Loucy (cell line): ENCODE measurements around the gene RNPS1.
"Not testable (repeated sequence)": the region's sequence is repeated elsewhere in the genome, so short reads cannot be mapped to it uniquely, and the experiment has no call there.

Source experiments
- H2AFZ ChIP-seq: fragments of 200-600 bp; sonication (generic); 2 replicates; pipeline ENCODE4 v1.6.0; 2016; ENCODE audit warnings: antibody characterized with exemption, mild to moderate bottlenecking, low read length, moderate library complexity
- H3F3A ChIP-seq: fragments of 200-600 bp; 2 replicates; pipeline ENCODE4 v1.6.0; 2016; ENCODE audit warnings: antibody characterized with exemption, low read depth, mild to moderate bottlenecking
- H3K27me3 ChIP-seq: fragments of 200-600 bp; sonication (generic); 2 replicates; pipeline ENCODE4 v1.6.1; 2014; ENCODE audit warnings: low read length, mild to moderate bottlenecking; ENCODE audit not compliant: insufficient read depth, poor library complexity, severe bottlenecking
- H3K36me3 ChIP-seq: fragments of 200-600 bp; sonication (generic); 2 replicates; pipeline ENCODE4 v1.6.1; 2016; ENCODE audit warnings: low read length; ENCODE audit not compliant: insufficient read depth
- H3K4me1 ChIP-seq: fragments of 200-600 bp; sonication (generic); 2 replicates; pipeline ENCODE4 v1.5.1; 2014; ENCODE audit warnings: low read length, mild to moderate bottlenecking; ENCODE audit not compliant: insufficient read depth, poor library complexity, severe bottlenecking
- H3K4me2 ChIP-seq: fragments of 200-600 bp; sonication (generic); 2 replicates; pipeline ENCODE4 v1.6.0; 2014; ENCODE audit warnings: antibody characterized with exemption, low read length, low read depth, mild to moderate bottlenecking; ENCODE audit not compliant: poor library complexity, severe bottlenecking
- H3K4me3 ChIP-seq: fragments of 200-600 bp; sonication (generic); 2 replicates; pipeline ENCODE4 v1.5.1; 2014; ENCODE audit warnings: low read length, mild to moderate bottlenecking, mixed read lengths; ENCODE audit not compliant: poor library complexity, severe bottlenecking
- H3K79me2 ChIP-seq: fragments of 200-600 bp; sonication (generic); 2 replicates; pipeline ENCODE4 v1.6.1; 2014; ENCODE audit warnings: low read length; ENCODE audit not compliant: insufficient read depth
- H3K9ac ChIP-seq: fragments of 200-600 bp; sonication (generic); 2 replicates; pipeline ENCODE4 v1.6.0; 2014; ENCODE audit warnings: mild to moderate bottlenecking, low read depth, low read length, moderate library complexity; ENCODE audit not compliant: poor library complexity, severe bottlenecking
- H3K9me2 ChIP-seq: fragments of 200-600 bp; sonication (generic); replicated peaks from 2 replicates; pipeline ENCODE4 v1.6.1; 2016; ENCODE audit warnings: low read depth, low read length, mixed read lengths
- H3K9me3 ChIP-seq: fragments of 200-600 bp; sonication (generic); 2 replicates; pipeline ENCODE4 v1.6.1; 2014; ENCODE audit warnings: mild to moderate bottlenecking, antibody characterized with exemption, low read length, low read depth; ENCODE audit not compliant: insufficient read depth
- H4K20me1 ChIP-seq: fragments of 200-600 bp; sonication (generic); 2 replicates; pipeline ENCODE4 v1.6.0; 2014; ENCODE audit warnings: antibody characterized with exemption, low read length, mild to moderate bottlenecking; ENCODE audit not compliant: insufficient read depth, poor library complexity, severe bottlenecking
- CTCF ChIP-seq: fragments of 200-600 bp; sonication (generic); conservative IDR thresholded peaks from 2 replicates; pipeline ENCODE4 v1.5.1; 2014; ENCODE audit warnings: mild to moderate bottlenecking, antibody characterized with exemption, low read length
- EZH2phosphoT487 ChIP-seq: fragments of 200-600 bp; IDR thresholded peaks from 2 replicates; pipeline ENCODE4 v1.6.1; 2018; ENCODE audit warnings: antibody characterized with exemption, mild to moderate bottlenecking, moderate library complexity, borderline replicate concordance

The RNPS1 gene

GRCh38 chr16:2243781-2244180 is 24.1 kb downstream of the RNPS1 start:
- no peaks in the 10 kb centered on the region for H3K9me3 ChIP-seq
- no peaks in the 10 kb centered on the region for H3K27me3 ChIP-seq
- H3K79me2 ChIP-seq, result no peaks in the 10 kb centered on the region
- no peak overlapping the region for H2AFZ ChIP-seq
- no peaks in the 10 kb centered on the region for H3K4me1 ChIP-seq
- no peaks in the 10 kb centered on the region for H3K36me3 ChIP-seq
- no peaks in the 10 kb centered on the region for H3F3A ChIP-seq
- no peaks in the 10 kb centered on the region for H4K20me1 ChIP-seq
- TF ChIP-seq EZH2phosphoT487 (no peak), CTCF (no peak)
- no peak overlapping the region for H3K4me2 ChIP-seq
- H3K9me2 ChIP-seq, result no peaks in the 10 kb centered on the region
- no peak overlapping the region for H3K4me3 ChIP-seq
- H3K9ac ChIP-seq, result no peak overlapping the region

- no peaks in the 10 kb centered on the region for H3K27me3 ChIP-seq
- H3K36me3 ChIP-seq, result no peaks in the 10 kb centered on the region
- no peak for TF ChIP-seq CTCF
- no peak for TF ChIP-seq EZH2phosphoT487
- H3K9me2 ChIP-seq, result no peaks in the 10 kb centered on the region
- no peaks in the 10 kb centered on the region for H3K79me2 ChIP-seq
- H3K9me3 ChIP-seq, result no peaks in the 10 kb centered on the region
- no peaks in the 10 kb centered on the region for H3K4me1 ChIP-seq
- no peak overlapping the region for H3K4me2 ChIP-seq
- H4K20me1 ChIP-seq, result no peaks in the 10 kb centered on the region
- no peaks in the 10 kb centered on the region for H3F3A ChIP-seq
- H2AFZ ChIP-seq, result no peak overlapping the region
- H3K9ac ChIP-seq, result no peak overlapping the region
- H3K4me3 ChIP-seq, result no peak overlapping the region
Measured at GRCh38 chr16:2243031-2243528, 24.8 kb downstream of the RNPS1 start.

GRCh38 chr16:2242598-2242997 is 25.3 kb downstream of the RNPS1 start:
- no peak overlapping the region for H2AFZ ChIP-seq
- H3K4me3 ChIP-seq, result no peak overlapping the region
- H3K79me2 ChIP-seq, result no peaks in the 10 kb centered on the region
- no peaks in the 10 kb centered on the region for H3K9me2 ChIP-seq
- TF ChIP-seq EZH2phosphoT487, result no peak
- TF ChIP-seq CTCF, result no peak
- no peak overlapping the region for H3K4me2 ChIP-seq
- H3K9ac ChIP-seq, result no peak overlapping the region
- no peaks in the 10 kb centered on the region for H3K9me3 ChIP-seq
- no peaks in the 10 kb centered on the region for H3K4me1 ChIP-seq
- no peaks in the 10 kb centered on the region for H4K20me1 ChIP-seq
- no peaks in the 10 kb centered on the region for H3K36me3 ChIP-seq
- no peaks in the 10 kb centered on the region for H3K27me3 ChIP-seq
- no peaks in the 10 kb centered on the region for H3F3A ChIP-seq

- not testable (repeated sequence) for H3K27me3 ChIP-seq, H3K4me2 ChIP-seq, H3K9me2 ChIP-seq, H3F3A ChIP-seq, H4K20me1 ChIP-seq, H3K9ac ChIP-seq, H3K4me1 ChIP-seq, H3K4me3 ChIP-seq, H3K9me3 ChIP-seq, H3K79me2 ChIP-seq, H3K36me3 ChIP-seq, H2AFZ ChIP-seq
Measured at GRCh38 chr16:2240331-2240730, 27.6 kb downstream of the RNPS1 start.
